ENCODE measurements around the gene IFI27.

- TF ChIP-seq TCF3 (IDR thresholded peaks at IDR 0.05; ENCODE audit: borderline replicate concordance, insufficient read depth, low read depth, low read length), result no peak
- TF ChIP-seq CTCF (IDR thresholded peaks at IDR 0.05 in 2 of 3, conservative IDR thresholded peaks at IDR 0.05 in 1 of 3; ENCODE audit: control insufficient read depth in 2 of 3, extremely low read depth in 1 of 3, insufficient read depth in 1 of 3, low read depth in 3 of 3, low read length in 3 of 3), result no peak
- no peak for TF ChIP-seq KAT2A (conservative IDR thresholded peaks at IDR 0.05; ENCODE audit: control insufficient read depth, low read depth, low read length)
- no peak for TF ChIP-seq ATF3 (IDR thresholded peaks at IDR 0.05; ENCODE audit: borderline replicate concordance, extremely low read depth, low read depth, low read length)
- no peak for TF ChIP-seq HCFC1 (IDR thresholded peaks at IDR 0.05; ENCODE audit: low read length)
- TF ChIP-seq SMC3 (IDR thresholded peaks at IDR 0.05; ENCODE audit: borderline replicate concordance, low read length), result no peak
Observed at GRCh38 chr14:94110552-94111181, at the start of gene IFI27.
